ENCODE data around the gene COPE. TPM values are rescaled to one million over a fixed set of nuclear protein-coding genes. Genes with fewer than 3 reads are reported as not detected.
A peak's percentile ranks its signal among the peaks of the same experiment; 100 is the strongest.

Gene COPE
- polyA plus RNA-seq, 3 donors = 118 to 145 (median 140) TPM

DNA sequence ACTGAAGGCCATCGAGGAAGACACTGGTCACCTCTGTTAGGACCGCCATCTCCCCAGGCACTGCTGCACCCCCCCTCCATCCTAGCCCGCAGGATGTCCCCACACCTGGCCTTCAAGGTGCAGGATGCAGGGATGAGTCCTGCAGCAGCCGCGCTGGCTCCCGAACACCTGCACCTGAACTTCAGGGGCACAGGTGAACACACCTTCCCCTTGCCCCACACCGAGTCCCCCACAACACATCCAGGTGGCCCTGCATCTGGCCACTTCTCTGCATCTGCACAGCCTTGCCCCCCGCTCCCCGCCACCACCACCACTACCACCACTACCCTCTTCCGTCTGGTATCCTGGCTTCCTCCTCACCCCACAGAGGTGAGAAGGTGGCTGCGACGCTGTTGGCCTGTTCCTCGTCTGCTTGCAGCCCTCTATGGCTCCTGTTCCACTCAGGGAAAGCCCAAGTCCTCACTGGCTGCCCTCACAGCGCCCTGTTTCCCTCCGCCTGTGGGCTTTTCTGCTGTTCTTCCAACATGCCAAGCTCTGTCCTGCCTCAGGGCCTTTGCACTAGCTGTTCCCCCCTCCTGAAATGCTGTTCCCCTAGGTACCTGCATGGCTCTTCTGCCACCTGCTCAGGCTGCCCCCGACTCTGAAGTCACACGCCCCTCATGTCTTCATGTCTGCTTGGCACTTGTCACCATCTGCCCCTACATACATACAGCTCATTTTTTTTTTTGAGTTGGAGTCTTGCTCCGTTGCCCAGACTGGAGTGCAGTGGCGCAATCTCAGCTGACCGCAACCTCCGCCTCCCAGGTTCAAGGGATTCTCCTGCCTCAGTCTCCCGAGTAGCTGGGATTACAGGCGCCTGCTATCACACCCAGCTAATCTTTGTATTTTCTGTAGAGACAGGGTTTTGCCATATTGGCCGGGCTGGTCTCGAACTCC is 21.8 kb downstream of the COPE start:
- DNase-seq = no peak

DNA sequence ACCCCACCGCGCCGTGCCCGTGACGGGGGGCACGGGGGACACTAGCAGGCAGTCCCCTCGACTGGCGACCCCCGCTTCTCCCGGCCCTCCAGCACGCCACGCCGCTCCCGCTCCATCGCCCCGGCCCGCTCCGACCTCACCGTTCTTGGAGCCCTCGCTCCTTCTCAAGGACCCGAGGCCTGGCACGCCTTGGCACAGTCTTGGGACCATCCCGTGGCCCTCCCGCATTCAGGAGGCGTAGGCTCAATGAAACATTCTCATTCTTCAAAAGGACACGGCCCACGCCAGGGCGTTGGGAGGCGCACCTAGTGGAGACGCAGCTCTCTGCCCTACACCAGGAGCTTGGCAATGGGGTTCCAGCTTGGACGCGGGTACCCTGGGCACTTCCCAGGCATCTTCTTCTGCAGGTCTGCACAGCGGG is 22.8 kb downstream of the COPE start:
- no peak for DNase-seq

- no peak for DNase-seq
Measured at GRCh38 chr19:18895824-18896341, 23.3 kb downstream of the COPE start, which contains the start of gene CERS1. CERS1 (minus strand) TSS chr19:18896158; CDS start chr19:18896072, 86 bp downstream.

GRCh38 chr19:18895038-18895823 is 24.0 kb downstream of the COPE start:
- DNase-seq = peak; percentile 58

GRCh38 chr19:18894254-18895037 is 24.7 kb downstream of the COPE start:
- no peak for DNase-seq

- DNase-seq = no peak
Measured at GRCh38 chr19:18893587-18894253, 25.5 kb downstream of the COPE start.

DNA sequence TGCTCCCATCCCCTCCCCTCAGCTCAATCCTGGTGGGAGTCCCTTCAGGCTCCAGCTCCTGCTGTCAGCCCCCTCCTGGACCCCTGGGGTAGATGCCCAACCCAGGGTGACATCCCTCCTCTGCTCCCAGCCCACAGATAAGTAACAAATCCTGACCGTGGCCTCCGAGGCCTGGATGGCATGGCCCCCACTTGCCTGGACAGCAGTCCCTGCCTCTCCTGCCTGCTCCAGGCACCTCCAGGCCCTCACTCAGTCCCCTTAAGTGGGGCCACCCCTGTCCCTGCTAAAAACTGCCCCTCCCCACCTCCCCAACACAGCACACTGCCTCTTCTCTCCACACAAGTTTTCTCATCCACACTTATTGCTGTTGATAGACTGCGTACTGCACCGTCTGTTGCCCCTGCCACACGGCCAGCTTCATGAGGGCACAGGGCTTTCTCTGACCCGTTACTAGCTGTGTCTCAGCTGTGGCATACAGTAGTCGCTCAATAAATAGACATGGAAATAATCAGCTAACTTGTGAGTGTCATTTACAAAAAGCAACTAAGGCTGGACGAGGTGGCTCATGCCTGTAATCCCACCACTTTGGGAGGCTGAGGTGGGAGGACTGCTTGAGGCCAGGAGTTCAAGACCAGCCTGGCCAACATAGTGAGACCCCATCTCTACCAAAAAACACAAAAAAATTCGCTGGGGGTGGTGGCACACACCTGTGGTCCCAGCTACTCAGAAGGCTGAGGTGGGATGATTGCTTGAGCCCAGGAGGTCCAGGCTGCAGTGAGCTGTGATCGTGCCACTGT is 29.0 kb downstream of the COPE start:
- no peak for DNase-seq

- no peak for DNase-seq
Measured at GRCh38 chr19:18886972-18887371, 32.2 kb downstream of the COPE start.

DNA sequence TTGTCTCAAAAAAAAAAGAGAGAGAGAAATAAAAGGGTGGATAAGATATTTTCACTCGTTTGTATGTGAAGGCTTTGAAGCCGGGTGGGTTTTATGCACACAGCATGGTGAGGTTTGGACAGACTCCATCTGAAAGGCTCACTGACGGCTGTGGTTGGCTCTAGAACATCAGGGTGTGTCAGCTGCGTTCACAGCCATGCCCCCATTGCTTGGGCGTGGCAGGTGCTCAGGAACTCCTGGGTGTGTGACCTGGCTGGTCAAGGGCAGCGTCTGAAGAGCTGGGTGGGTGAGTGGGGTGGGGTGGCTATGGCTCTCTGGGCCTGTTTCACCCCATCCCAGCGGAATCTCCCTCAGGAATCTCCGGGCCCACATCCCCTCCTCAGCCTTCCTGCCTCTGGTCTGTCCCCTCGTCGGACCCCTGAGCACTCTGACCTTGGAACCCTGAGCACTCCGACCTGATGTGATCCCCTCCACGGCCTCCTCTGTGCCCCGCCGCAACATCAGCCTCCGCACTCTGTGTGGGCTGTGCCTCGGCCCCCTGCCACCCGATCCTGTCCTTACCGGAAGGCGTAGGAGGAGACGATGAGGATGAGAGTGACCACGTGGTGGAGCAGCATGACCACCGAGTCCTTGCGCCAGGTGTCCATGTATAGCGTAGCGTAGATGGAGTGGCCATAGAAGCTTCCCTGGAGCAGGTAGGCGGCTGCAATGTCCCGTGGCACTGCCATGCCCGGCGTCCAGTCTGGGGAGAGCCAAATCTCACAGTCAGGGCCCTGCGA is 35.5 kb downstream of the COPE start:
- DNase-seq = no peak

- no peak for DNase-seq
Measured at GRCh38 chr19:18881491-18881890, 37.7 kb downstream of the COPE start.

DNA sequence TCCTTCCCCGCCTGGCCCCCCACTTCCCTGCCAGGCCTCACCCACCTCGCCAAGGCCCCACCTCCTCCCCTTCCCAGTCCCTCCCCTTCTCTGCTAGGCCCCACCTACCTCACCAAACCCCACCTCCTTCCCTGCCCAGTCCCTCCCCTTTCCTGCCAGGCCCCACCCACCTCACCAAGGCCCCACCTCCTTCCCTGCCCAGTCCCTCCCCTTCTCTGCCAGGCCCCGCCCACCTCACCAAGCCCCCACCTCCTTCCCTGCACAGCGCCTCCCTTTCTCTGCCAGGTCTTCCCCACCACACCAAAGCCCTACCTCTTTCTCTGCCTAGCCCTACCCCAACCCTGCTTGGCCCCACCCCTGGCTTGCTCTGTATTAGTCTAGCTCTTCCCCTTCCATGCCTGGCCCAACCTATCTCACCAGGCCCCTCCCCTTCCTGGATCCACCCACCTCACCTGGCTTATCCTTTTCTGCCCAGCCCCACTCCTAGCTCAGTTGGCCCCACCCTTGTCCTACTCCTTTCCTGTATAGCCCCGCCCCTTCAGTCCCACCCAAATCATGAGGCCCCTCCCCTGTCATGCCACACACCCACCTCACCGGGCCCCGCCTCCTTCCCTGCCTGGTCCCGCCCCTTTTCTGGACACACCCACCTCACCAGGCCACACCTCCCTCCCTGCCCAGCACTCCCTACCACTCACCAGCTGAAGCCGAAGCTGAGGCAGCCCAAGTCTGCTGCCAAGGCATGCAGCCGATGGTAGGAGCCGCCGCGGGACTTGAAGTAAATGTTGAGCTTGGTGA is 39.4 kb downstream of the COPE start:
- no peak for DNase-seq

GRCh38 chr19:18878858-18879578 is 40.2 kb downstream of the COPE start:
- DNase-seq = no peak

- no peak for DNase-seq
Measured at GRCh38 chr19:18878058-18878797, 41.0 kb downstream of the COPE start.

DNA sequence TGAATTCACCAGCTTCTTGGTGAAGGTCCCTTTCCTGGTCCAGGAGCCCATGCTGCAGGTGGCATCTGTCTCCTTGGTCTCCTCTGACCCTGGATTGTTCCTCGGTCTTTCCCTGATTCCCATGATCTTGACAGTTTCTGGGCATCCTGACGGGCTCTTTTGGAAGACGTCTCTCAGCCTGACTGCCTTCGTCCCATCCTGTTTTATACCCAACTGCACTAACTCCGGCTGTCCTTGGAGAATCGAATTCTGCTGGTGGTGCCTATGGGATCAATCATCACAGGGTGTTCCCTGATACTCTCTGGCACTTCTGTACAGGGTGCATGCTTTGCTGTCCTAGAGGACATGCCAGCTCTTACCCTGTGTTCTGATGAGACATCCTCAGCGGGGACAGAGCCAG is 42.3 kb downstream of the COPE start:
- no peak for DNase-seq

- DNase-seq = no peak
Measured at GRCh38 chr19:18875726-18876125, 43.5 kb downstream of the COPE start.

GRCh38 chr19:18871543-18871942 is 47.6 kb downstream of the COPE start:
- no peak for DNase-seq

GRCh38 chr19:18870531-18871172 is 48.5 kb downstream of the COPE start:
- no peak for DNase-seq

Data from renal pelvis (tissue), 4 donors.